HepG2 (cell line): ENCODE measurements around the gene QKI. TPM values are rescaled to one million over a fixed set of nuclear protein-coding genes. Genes with fewer than 3 reads are reported as not detected.
A peak's percentile ranks its signal among the peaks of the same experiment; 100 is the strongest.

Experiments
- ATAC-seq: fragments of 200-7000 bp; cut with Tn5 transposase; 3 replicates; pipeline ENCODE4 v1.9.1; 2020; ENCODE audit warnings: mild to moderate bottlenecking, moderate library complexity
- BruUV-seq: library from RNA; stranded (reverse); fragments of 400-500 nt; replicated peaks from 2 replicates; lab custom pipeline; 2021; lab: Mats Ljungman, UMichigan
- CTCF ChIA-PET: fragments of 300-600 bp; formaldehyde crosslinking; extraction: SDS; loops from one replicate; lab custom pipeline; 2021; ENCODE audit warnings: low total read pairs, inconsistent platforms, low intra/inter-chr PET ratio; lab: Yijun Ruan, JAX
- POLR2A ChIA-PET: fragments of 350-600 bp; sonication (Branson Sonifier 250); formaldehyde crosslinking; loops from one replicate; lab custom pipeline; 2020; ENCODE audit warnings: antibody characterized with exemption, inconsistent platforms; lab: Yijun Ruan, JAX
- DNase-seq: peaks from one replicate; pipeline ENCODE4 v3.0.0-alpha.2; 2015; ENCODE audit warnings: low spot score
- FAIRE-seq: peaks from 3 replicates; lab custom pipeline; 2011; peaks lifted over from hg19 to GRCh38; lab: Jason Lieb, UNC
- H2AFZ ChIP-seq: one replicate; pipeline ENCODE4 v1.6.1; 2011; ENCODE audit warnings: low read length, inconsistent platforms
- H3K27ac ChIP-seq: fragments of 300-600 bp; 3 replicates; pipeline ENCODE4 v1.8.0; 2011; ENCODE audit warnings: mixed run types, mild to moderate bottlenecking, mixed read lengths, low read length, inconsistent platforms; ENCODE audit not compliant: insufficient read depth; ENCODE audit errors: extremely low read length
- H3K27me3 ChIP-seq, 2 experiments: fragments of 200-600 bp in 1 of 2; 2 replicates in 1 of 2; 3 replicates in 1 of 2; pipeline versions ENCODE4 v1.6.0 to v1.8.0; 2011; ENCODE audit warnings: low read length in 2 of 2, mild to moderate bottlenecking in 2 of 2, moderate library complexity in 2 of 2, inconsistent platforms in 1 of 2; ENCODE audit not compliant: insufficient read depth in 2 of 2, control insufficient read depth in 1 of 2
- H3K36me3 ChIP-seq, 2 experiments: fragments of 200-600 bp in 1 of 2; replicated peaks in 1 of 2; 2 replicates in 1 of 2; 3 replicates in 1 of 2; pipeline versions ENCODE4 v1.5.1 to v1.8.0; 2011; ENCODE audit warnings: low read length in 2 of 2, inconsistent platforms in 1 of 2; ENCODE audit not compliant: insufficient read depth in 2 of 2, control insufficient read depth in 1 of 2
- H3K4me1 ChIP-seq: 2 replicates; pipeline ENCODE4 v1.5.1; 2012; ENCODE audit warnings: low read length, inconsistent platforms; ENCODE audit not compliant: insufficient read depth
- H3K4me2 ChIP-seq: 2 replicates; pipeline ENCODE4 v1.6.0; 2011; ENCODE audit warnings: low read depth, low read length, inconsistent platforms
- H3K4me3 ChIP-seq, 3 experiments: fragments of 200-600 bp in 1 of 3; sonication (generic), shearing (Covaris generic) in 1 of 3; replicated peaks in 1 of 3; 2 replicates each; pipeline ENCODE4 v1.5.1; 2011 to 2016; ENCODE audit warnings: low read length in 3 of 3, inconsistent platforms in 2 of 3, low read depth in 2 of 3, mild to moderate bottlenecking in 2 of 3, control low read depth in 1 of 3, mixed read lengths in 1 of 3; ENCODE audit not compliant: insufficient read depth in 1 of 3
- H3K79me2 ChIP-seq: one replicate; pipeline ENCODE4 v1.6.1; 2011; ENCODE audit warnings: low read length, inconsistent platforms; ENCODE audit not compliant: insufficient read depth
- H3K9ac ChIP-seq: 2 replicates; pipeline ENCODE4 v1.6.0; 2011; ENCODE audit warnings: mild to moderate bottlenecking, low read depth, low read length, inconsistent platforms; ENCODE audit not compliant: insufficient read depth
- H3K9me3 ChIP-seq: 2 replicates; pipeline ENCODE4 v1.5.1; 2012; ENCODE audit warnings: mild to moderate bottlenecking, low read length
- H4K20me1 ChIP-seq: 2 replicates; pipeline ENCODE4 v1.6.0; 2011; ENCODE audit warnings: inconsistent platforms, mild to moderate bottlenecking, low read length, moderate library complexity; ENCODE audit not compliant: insufficient read depth
- ATF7 ChIP-seq, 2 experiments: fragments of 450-650 bp in 1 of 2; sonication (generic) in 1 of 2; formaldehyde crosslinking in 1 of 2; IDR thresholded peaks; 2 replicates each; pipeline versions ENCODE4 v1.4.0 to v1.6.1; 2016 to 2020; ENCODE audit warnings: antibody characterized with exemption in 1 of 2, mild to moderate bottlenecking in 1 of 2, missing genetic modification reagents in 1 of 2
- CCAR2 ChIP-seq: fragments of 200-400 bp; formaldehyde crosslinking; optimal IDR thresholded peaks from 2 replicates; pipeline ENCODE3; 2018; ENCODE audit warnings: low read depth, mild to moderate bottlenecking, low read length, moderate library complexity
- FOXA3 ChIP-seq: IDR thresholded peaks from 2 replicates; pipeline ENCODE4 v1.6.1; 2016; ENCODE audit warnings: missing genetic modification reagents, missing compliant biosample characterization
- HES4 ChIP-seq: sonication (generic); formaldehyde crosslinking; IDR thresholded peaks from 2 replicates; pipeline ENCODE4 v1.9.0; 2021; ENCODE audit warnings: mild to moderate bottlenecking, missing genetic modification reagents, borderline replicate concordance
- RELA ChIP-seq: sonication (generic); formaldehyde crosslinking; IDR thresholded peaks from 2 replicates; pipeline ENCODE4 v1.4.0; 2020; ENCODE audit warnings: missing genetic modification reagents
- WGBS: methylation state at CpG from one replicate; pipeline ENCODE4 v1.1.6; 2017; ENCODE audit warnings: low lambda C conversion rate; 5-methylcytosine and 5-hydroxymethylcytosine counted together
- in situ Hi-C: cut with HindIII; loops from 2 replicates; pipeline ENCODE4 v1.10.0; 2017; ENCODE audit warnings: low pct_unique_long_range_greater_than_20kb; ENCODE audit not compliant: extremely low pct_ligation_motif_present
- intact Hi-C: fragments of 100-400 bp; cut with micrococcal nuclease; formaldehyde crosslinking; loops from one replicate; pipeline ENCODE4 v1.10.0; 2022; ENCODE audit not compliant: unreplicated experiment
- polyA plus RNA-seq, 8 experiments: library from polyadenylated mRNA; depleted of rRNA in 3 of 8; stranded (reverse) in 7 of 8; unstranded in 1 of 8; fragments of >200 nt; fragmentation: Illumina TruSeq in 4 of 8; extraction: Trizol in 4 of 8; gene quantifications; 2 replicates each; pipeline versions ENCODE4 v1.2.1 to v1.2.3, GENCODE V29; 2011 to 2016; ENCODE audit warnings: low read depth in 4 of 8, missing spikeins in 1 of 8, mixed read lengths in 1 of 8; ENCODE audit not compliant: insufficient read depth in 1 of 8
- total RNA-seq, 5 experiments: library from RNA; depleted of rRNA; stranded (reverse); fragments of >200 nt; fragmentation: Illumina TruSeq; extraction: Trizol; gene quantifications; 2 replicates each; pipeline ENCODE4 v1.2.3, GENCODE V29; 2016; ENCODE audit warnings: low read depth in 1 of 5
- TF ChIP-seq, protein P1 (sequence below): IDR thresholded peaks from 2 replicates; pipeline ENCODE4 v1.6.1; 2016

QKI gene
- total and polyA plus RNA-seq, 2 of the 13 experiments (the other 11 are each of a cell fraction or from before 2014, with no cell fraction given) = 136 to 137 TPM

DNA sequence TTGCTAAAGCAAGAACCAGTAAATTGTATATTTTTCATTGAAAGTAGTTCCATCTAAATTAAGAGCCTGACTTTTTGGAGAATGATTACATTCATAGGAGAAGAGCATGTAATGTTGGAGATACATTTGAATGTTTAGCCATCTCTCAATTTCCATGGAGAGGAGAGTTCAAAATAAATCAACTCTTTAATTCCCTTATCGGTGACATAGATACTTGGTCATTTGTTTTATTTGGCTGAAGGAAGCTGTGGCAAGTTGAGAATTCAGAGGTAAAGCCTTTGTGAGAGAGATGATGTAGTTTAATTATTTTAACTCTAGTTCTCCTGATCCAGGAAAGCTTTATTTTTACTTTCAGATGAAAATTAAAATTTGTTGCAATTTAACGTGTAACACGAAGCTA is 22.3 kb downstream of the QKI start (continued):
- TF ChIP-seq RELA (CRISPR knock-in tag) (no peak), HES4 (CRISPR knock-in tag) (no peak)

DNA sequence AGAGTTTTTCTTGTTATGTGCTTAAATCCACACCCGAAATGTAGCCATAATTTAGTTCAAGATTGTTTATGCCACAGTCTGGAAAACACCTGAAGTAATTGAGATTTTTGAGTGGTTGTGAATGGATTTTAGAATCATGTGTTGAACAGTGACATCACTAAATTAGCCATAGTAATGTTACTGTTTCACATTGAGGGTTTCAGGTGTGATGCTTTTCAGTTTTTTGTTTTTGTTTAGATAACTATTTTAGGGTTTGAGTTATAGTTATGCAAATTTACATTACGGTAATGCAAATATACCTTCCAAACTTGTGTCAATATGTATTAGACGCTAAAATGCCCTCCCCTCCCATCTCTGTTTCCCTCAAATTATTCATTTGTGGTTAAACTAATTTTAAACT is 22.9 kb downstream of the QKI start:
- peaks cover 98% of the 10 kb centered on the region for H3K79me2 ChIP-seq
- BruUV-seq = no TSS peak
- ATAC-seq (no peak), DNase-seq (no peak), FAIRE-seq (no peak)
- peaks cover 26% of the 10 kb centered on the region for H3K4me1 ChIP-seq
- H3K27me3 ChIP-seq = no peaks in the 10 kb centered on the region
- no peaks in the 10 kb centered on the region for H3K9me3 ChIP-seq
- WGBS = 76% methylated on average over 3 of the region's 3 CpGs
- POLR2A ChIA-PET = no interaction called here
- no peak overlapping the region for H2AFZ ChIP-seq
- no peak overlapping the region for H3K27ac ChIP-seq
- in situ Hi-C loops = loop anchor here (10.0 kb wide), 1 partner anchor 107 kb away; no protein-coding TSS in a partner anchor
- H3K4me3 ChIP-seq = no peak overlapping the region
- H4K20me1 ChIP-seq = peaks cover 60% of the 10 kb centered on the region
- CTCF ChIA-PET = no interaction called here
- no peak overlapping the region for H3K4me2 ChIP-seq
- intact Hi-C loops = no loop called here
- no peaks in the 10 kb centered on the region; a peak in 1 of 5 replicates for H3K36me3 ChIP-seq
- TF ChIP-seq, protein P1, sequence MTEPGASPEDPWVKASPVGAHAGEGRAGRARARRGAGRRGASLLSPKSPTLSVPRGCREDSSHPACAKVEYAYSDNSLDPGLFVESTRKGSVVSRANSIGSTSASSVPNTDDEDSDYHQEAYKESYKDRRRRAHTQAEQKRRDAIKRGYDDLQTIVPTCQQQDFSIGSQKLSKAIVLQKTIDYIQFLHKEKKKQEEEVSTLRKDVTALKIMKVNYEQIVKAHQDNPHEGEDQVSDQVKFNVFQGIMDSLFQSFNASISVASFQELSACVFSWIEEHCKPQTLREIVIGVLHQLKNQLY (CRISPR knock-in tag) = no peak
- no peak for TF ChIP-seq CCAR2
- TF ChIP-seq FOXA3 (CRISPR knock-in tag) = 0 out of 2 replicates have a peak, but pooled peaks have one; percentile 36
- peak; percentile 28; the same call in 1 of the 2 replicates for TF ChIP-seq ATF7 (IDR thresholded peaks at IDR 0.05)
- TF ChIP-seq ATF7 (CRISPR knock-in tag; IDR thresholded peaks at IDR 0.05) = no peak
- H3K9ac ChIP-seq = no peak overlapping the region
